AG04450 (cell line): ENCODE results near the gene DAPK2. TPM values are rescaled to one million over a fixed set of nuclear protein-coding genes. Genes with fewer than 3 reads are reported as not detected.

Experiments
- CTCF ChIA-PET: fragments of 300-600, 350-600 bp; formaldehyde crosslinking; extraction: SDS; loops from one replicate; lab custom pipeline; 2022; ENCODE audit warnings: antibody characterized with exemption, inconsistent platforms; lab: Charles Lee
- POLR2A ChIA-PET: fragments of 350-600 bp; formaldehyde crosslinking; extraction: SDS; loops from one replicate; lab custom pipeline; 2021; ENCODE audit warnings: antibody characterized with exemption, inconsistent platforms; lab: Yijun Ruan, JAX
- DNase-seq: peaks from one replicate; pipeline ENCODE4 v3.0.0-alpha.2; 2011; ENCODE audit warnings: low read depth, low spot score
- H3K27ac ChIP-seq: one replicate; pipeline ENCODE4 v1.5.1; 2012; ENCODE audit warnings: low read depth, low read length, control low read depth
- H3K27me3 ChIP-seq: one replicate; pipeline ENCODE4 v1.6.0; 2012; ENCODE audit warnings: low read length; ENCODE audit not compliant: control insufficient read depth, insufficient read depth
- H3K4me3 ChIP-seq: 2 replicates; pipeline ENCODE4 v1.5.1; 2011; ENCODE audit warnings: mild to moderate bottlenecking, low read depth, low read length, control low read depth
- H3K9me3 ChIP-seq: 2 replicates; pipeline ENCODE4 v1.5.1; 2012; ENCODE audit warnings: low read length; ENCODE audit not compliant: control insufficient read depth, insufficient read depth
- CTCF ChIP-seq: IDR thresholded peaks from 2 replicates; pipeline ENCODE4 v1.5.1; 2011; ENCODE audit warnings: low read depth, low read length, control low read depth, inconsistent platforms
- polyA plus RNA-seq: library from polyadenylated mRNA; depleted of rRNA; stranded (reverse); fragments of >200 nt; gene quantifications from 2 replicates; pipeline ENCODE4 v1.2.3, GENCODE V29; 2011

The DAPK2 gene
- polyA plus RNA-seq, 1 experiment = 0.42 TPM

DNA sequence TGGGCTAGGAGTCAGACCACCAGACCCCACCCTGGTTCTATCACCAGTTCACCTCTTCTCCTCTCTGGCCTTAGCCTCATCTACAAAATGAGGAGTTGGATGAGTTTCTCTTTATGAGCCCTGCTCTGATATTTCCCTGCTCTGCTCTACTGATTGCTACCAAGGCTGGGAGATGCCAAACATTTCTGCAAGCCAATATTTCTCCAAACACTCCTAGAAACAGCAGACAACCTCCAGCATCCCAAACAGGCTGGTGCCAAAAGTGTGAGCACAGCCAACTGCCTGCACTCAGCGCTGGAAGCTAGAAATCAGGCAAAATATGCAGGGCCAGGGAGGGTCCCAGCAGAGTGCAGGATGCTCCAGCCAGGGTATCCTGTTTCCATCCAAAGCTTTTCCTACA, 10.8 kb downstream of the DAPK2 start:
- no peak for DNase-seq
- Histone ChIP-seq H3K27ac (no peak overlapping the region), H3K4me3 (no peak overlapping the region), H3K27me3 (peaks cover 10% of the 10 kb centered on the region), H3K9me3 (no peaks in the 10 kb centered on the region)
- ChIA-PET POLR2A (no interaction called here), CTCF (interaction anchor here (2.1 kb wide), 1 partner anchor 11 kb away, joined by 9 read pairs; the partner anchor contains the start of gene DAPK2)
- no peak for TF ChIP-seq CTCF

DNA sequence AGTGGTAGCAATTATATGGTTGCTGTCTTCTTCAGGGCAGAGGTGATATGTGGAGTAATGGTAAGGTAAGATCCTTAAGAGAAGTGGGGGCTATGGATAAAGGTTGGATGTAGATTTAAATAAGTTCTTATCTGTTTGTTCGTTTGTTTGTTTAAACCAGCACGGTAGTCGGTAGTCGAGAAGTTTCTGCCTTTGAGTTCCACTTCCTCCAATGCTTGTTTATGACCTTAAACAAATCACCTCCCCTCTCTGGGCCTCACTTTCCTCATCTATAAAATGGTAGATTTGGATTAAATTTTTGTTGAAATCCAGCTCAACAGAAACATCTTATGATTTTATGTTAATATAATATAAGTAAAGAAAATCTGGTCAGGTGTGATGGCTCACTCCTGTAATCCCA, 11.8 kb downstream of the DAPK2 start:
- Histone ChIP-seq H3K27me3 (peaks cover 15% of the 10 kb centered on the region), H3K4me3 (no peak overlapping the region), H3K27ac (no peak overlapping the region), H3K9me3 (no peaks in the 10 kb centered on the region)
- ChIA-PET POLR2A (no interaction called here), CTCF (interaction anchor here (0.9 kb wide), 1 partner anchor 12 kb away, joined by 3 read pairs; the partner anchor contains the start of gene DAPK2)
- DNase-seq = no peak
- no peak for TF ChIP-seq CTCF

- CTCF ChIA-PET = no interaction called here
- POLR2A ChIA-PET = no interaction called here
- Histone ChIP-seq H3K9me3 (no peaks in the 10 kb centered on the region), H3K27me3 (peaks cover 14% of the 10 kb centered on the region), H3K27ac (no peak overlapping the region), H3K4me3 (no peak overlapping the region)
- TF ChIP-seq CTCF = no peak
- no peak for DNase-seq
These were observed 14.0 kb downstream of the DAPK2 start for GRCh38 chr15:64032329-64032728.

DNA sequence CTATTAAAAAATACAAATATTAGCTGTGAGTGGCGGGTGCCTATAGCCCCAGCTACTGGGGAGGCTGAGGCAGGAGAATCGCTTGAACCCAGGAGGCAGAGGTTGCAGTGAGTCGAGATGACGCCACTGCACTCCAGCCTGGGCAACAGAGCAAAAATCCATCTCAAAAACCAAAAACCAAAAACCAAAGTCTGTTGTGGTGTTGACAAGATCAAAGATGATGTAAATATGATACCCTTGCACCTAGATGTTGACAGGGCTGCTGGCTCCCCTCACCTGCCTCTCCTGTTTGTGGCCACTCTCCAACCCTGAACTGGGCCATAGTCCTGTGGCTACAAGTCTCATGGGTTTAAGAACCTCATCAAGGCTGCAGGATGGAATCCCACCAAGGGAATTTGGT, 16.2 kb downstream of the DAPK2 start:
- CTCF ChIA-PET = no interaction called here
- DNase-seq = no peak
- POLR2A ChIA-PET = no interaction called here

DNA sequence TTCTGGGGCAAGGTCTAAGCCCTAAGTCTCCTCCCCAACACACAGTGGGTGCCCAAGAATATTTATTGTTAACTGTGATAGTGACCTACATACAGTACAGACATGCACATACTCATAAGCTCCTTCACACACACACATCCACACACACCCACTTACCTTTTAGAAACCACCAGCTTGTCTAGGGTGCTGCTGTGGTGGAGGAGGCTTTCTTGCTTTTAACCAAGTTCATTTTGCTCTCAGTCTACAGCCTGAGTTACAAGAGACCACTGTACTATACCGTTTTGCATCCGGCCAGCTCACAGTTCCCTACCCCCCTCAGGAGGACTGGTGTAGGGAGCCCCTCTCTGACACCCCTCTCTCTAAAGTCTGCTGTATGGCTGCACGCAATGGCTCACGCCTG, 16.7 kb downstream of the DAPK2 start:
- TF ChIP-seq CTCF = no peak
- CTCF ChIA-PET = no interaction called here
- Histone ChIP-seq H3K27ac (no peak overlapping the region), H3K4me3 (no peak overlapping the region), H3K9me3 (no peaks in the 10 kb centered on the region), H3K27me3 (peaks cover 11% of the 10 kb centered on the region)
- POLR2A ChIA-PET = no interaction called here
- no peak for DNase-seq

More for the DNA sequence above, 16.2 kb downstream of the DAPK2 start:
- H3K27me3 ChIP-seq = peaks cover 11% of the 10 kb centered on the region
- H3K4me3 ChIP-seq = no peak overlapping the region
- H3K27ac ChIP-seq = no peak overlapping the region
- H3K9me3 ChIP-seq = no peaks in the 10 kb centered on the region
- no peak for TF ChIP-seq CTCF
